NCI-H187 (cell line): ENCODE measurements around the gene NT5C.
"Not testable (repeated sequence)": the region's sequence is repeated elsewhere in the genome, so short reads cannot be mapped to it uniquely, and the experiment has no call there.

Experiments
- DNase-seq, 2 experiments: peaks; one replicate each; lab custom pipeline; 2025; lab: John Stamatoyannopoulos, UW

The NT5C gene

GRCh38 chr17:75131278-75132017 lies at the start of gene NT5C:
Gene NT5C, minus strand, starts transcription at chr17:75131742. Its CDS starts 35 bp downstream, at chr17:75131707.
- DNase-seq: peak; percentile 62 to 66

GRCh38 chr17:75181110-75181509 lies 49.6 kb upstream of the NT5C start:
- DNase-seq: no peak

GRCh38 chr17:75178453-75178852 lies 46.9 kb upstream of the NT5C start:
- DNase-seq: no peak

- no peak for DNase-seq
Observed at GRCh38 chr17:75176625-75177024, 45.1 kb upstream of the NT5C start.

GRCh38 chr17:75174996-75175395 lies 43.5 kb upstream of the NT5C start:
- no peak for DNase-seq

GRCh38 chr17:75173526-75173925 lies 42.0 kb upstream of the NT5C start:
- no peak for DNase-seq

- DNase-seq: no peak
Observed at GRCh38 chr17:75168998-75169397, 37.5 kb upstream of the NT5C start.

GRCh38 chr17:75164606-75165005 lies 33.1 kb upstream of the NT5C start:
- DNase-seq: not testable (repeated sequence)

- no peak for DNase-seq
Observed at GRCh38 chr17:75163074-75163473, 31.5 kb upstream of the NT5C start.

GRCh38 chr17:75160211-75160610 lies 28.7 kb upstream of the NT5C start:
- no peak for DNase-seq

GRCh38 chr17:75159196-75160031 lies 27.9 kb upstream of the NT5C start:
- no peak for DNase-seq

GRCh38 chr17:75158480-75158879 lies 26.9 kb upstream of the NT5C start:
- not testable (repeated sequence) for DNase-seq

- DNase-seq: no peak
Observed at GRCh38 chr17:75155191-75155601, 23.7 kb upstream of the NT5C start.

GRCh38 chr17:75154195-75155106 lies 22.9 kb upstream of the NT5C start, which contains the start of gene JPT1:
Gene JPT1, minus strand, starts transcription at chr17:75154512. Its CDS starts 115 bp downstream, at chr17:75154397.
- DNase-seq: peak; percentile 97

- DNase-seq: no peak
Observed at GRCh38 chr17:75153780-75154194, 22.2 kb upstream of the NT5C start.

- peak; percentile 17 to 27 for DNase-seq
Observed at GRCh38 chr17:75152922-75153779, 21.6 kb upstream of the NT5C start.

GRCh38 chr17:75152523-75152921 lies 21.0 kb upstream of the NT5C start:
- DNase-seq: no peak

GRCh38 chr17:75151930-75152329 lies 20.4 kb upstream of the NT5C start:
- DNase-seq: no peak

GRCh38 chr17:75147878-75148546 lies 16.5 kb upstream of the NT5C start:
- DNase-seq: no peak

- DNase-seq: no peak
Observed at GRCh38 chr17:75146592-75146991, 15.1 kb upstream of the NT5C start.
